Measurements from ENCODE around the gene ENTPD7. TPM values are rescaled to one million over a fixed set of nuclear protein-coding genes. Genes with fewer than 3 reads are reported as not detected.
"Not testable (repeated sequence)": the region's sequence is repeated elsewhere in the genome, so short reads cannot be mapped to it uniquely, and the experiment has no call there.

The ENTPD7 gene
- total RNA-seq, 1 experiment from 2014 or later = 7.4 TPM

DNA sequence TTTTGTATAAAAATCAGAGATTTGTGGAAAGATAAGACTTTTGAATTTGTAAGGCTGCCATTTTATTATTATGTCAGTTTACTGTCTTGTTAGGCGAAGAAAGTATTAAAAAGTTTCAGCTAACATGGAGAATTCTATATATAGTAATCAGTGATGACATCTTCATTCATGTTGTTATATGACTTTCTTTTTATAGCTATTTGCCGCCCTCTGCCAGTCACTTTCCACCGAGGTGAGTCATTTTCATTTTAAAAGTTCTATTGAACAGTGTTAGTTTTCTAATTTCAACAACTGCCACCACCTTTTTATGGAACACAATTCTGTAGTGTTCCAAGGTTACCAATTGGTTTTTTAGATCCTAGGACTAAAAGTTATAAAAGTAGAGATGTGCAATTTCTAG, 84.5 kb downstream of the ENTPD7 start:
- DNase-seq (ENCODE audit: low read depth) = no peak

DNA sequence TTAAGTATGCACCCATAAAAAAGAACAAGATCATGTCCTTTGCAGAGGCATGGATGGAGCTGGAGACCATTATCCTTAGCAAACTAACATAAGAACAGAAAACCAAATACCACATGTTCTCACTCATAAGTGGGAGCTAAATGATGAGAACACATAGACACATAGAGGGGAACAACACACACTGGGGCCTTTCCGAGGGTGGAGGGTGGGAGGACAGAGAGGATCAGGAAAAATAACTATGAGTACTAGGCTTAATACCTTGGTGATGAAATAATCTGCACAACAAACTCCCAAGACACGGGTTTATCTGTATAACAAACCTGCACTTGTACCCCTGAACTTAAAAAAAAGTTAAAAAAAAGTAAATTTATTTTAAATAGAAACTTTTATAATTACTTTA, 86.9 kb downstream of the ENTPD7 start:
- not testable (repeated sequence) for DNase-seq (ENCODE audit: low read depth)

DNA sequence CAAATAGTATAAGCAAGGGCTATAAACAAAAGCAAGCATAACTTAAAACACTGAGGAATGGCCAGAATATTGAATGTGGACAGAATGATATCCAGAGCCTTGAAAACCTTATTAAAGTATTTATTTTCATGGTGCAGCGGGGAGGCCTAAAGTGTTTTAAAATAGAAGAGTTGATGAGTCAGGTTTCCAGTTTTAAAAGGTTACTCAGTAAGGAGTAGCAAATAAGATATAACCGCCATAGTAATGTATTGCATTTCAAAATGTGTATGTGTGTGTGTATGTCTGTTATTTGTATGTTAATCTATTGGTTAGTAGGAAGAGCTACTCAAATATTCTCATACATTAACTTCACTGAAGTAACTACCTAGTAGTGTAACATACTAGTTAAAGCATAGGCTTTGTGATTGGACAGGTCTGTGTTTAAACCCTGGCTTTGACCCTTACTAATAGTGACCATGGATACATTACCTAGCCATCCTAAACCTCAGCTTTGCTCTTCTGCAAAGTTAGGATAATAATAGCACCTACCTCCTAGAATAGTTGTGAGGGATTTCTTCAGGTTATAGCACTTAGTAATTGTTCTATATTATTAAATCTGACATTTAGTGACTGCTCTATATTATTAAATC, 89.6 kb downstream of the ENTPD7 start:
- no peak for DNase-seq (ENCODE audit: low read depth)

DNA sequence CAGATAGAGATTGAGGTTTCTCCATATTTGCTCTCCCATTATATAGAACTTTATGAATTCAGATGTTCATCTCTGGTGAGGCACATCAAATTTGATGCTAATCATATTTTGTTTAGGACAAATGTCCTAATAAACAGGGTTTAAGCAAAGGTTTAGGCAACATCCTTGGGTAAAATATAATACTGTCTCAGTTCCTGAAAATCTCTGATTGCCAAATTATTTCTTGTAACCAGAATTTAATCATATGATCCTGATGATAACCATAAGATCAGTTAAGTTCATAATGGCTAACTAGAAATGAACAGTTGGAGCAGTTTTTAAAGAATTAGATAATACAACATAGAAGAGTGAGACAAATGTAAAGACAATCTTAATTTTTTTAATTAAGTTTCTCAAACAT, 91.3 kb downstream of the ENTPD7 start:
- no peak for DNase-seq (ENCODE audit: low read depth)

DNA sequence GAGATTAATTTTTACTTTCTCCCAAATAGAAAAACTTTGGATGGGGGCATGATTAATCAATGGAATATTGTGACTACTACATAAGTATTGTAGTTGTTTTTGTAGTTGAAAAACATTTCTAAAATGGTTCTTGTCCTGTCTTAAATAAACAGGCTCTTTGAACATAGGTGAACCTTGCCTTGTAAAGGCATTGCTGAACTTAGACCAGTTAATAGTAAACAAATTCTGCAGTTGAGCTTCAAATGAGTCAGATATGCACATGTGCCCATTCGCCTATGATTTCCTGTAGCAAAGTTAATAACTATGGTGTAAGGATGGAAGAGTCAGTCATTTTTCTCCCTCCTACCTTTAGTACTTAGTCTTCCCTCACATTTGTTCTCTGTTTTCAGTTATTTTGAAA, 95.4 kb downstream of the ENTPD7 start:
- DNase-seq (ENCODE audit: low read depth) = no peak

Other genes with a start within 250 kb of the ENTPD7 start
- 20.0 and 22.0 TPM in 2 replicates for gene GOT1, start 228.9 kb upstream of the ENTPD7 start, total RNA-seq (2014; rRNA removed)
- 0.19 TPM in 1 of 2 replicates, not detected in the other for gene NKX2-3, start 126.6 kb upstream of the ENTPD7 start, total RNA-seq (2014; rRNA removed)
- gene SLC25A28, start 39.1 kb upstream of the ENTPD7 start, total RNA-seq (2014; rRNA removed) = 15.9 and 16.0 TPM in 2 replicates
- gene COX15, start 72.6 kb downstream of the ENTPD7 start, total RNA-seq (2014; rRNA removed) = 37.7 and 39.0 TPM in 2 replicates
- gene CUTC, start 72.7 kb downstream of the ENTPD7 start, total RNA-seq (2014; rRNA removed) = 18.9 and 20.6 TPM in 2 replicates
- gene ABCC2, start 123.1 kb downstream of the ENTPD7 start, total RNA-seq (2014; rRNA removed) = 0.34 and 0.58 TPM in 2 replicates

All from LHCN-M2 (cell line).